HK-2 (cell line): ENCODE results near the gene BANF2.
"Not testable (repeated sequence)": the region's sequence is repeated elsewhere in the genome, so short reads cannot be mapped to it uniquely, and the experiment has no call there.

ENCODE experiments used
- DNase-seq: peaks from one replicate; pipeline ENCODE4 v3.0.0-alpha.2; 2018; ENCODE audit not compliant: unreplicated experiment

Gene BANF2

GRCh38 chr20:17699931-17700351, at the start of gene BANF2:
BANF2 (plus strand) TSS chr20:17699966; CDS start chr20:17725026, 25,060 bp downstream.
- no peak for DNase-seq

- DNase-seq: no peak
Measured at GRCh38 chr20:17650301-17651128, 49.3 kb upstream of the BANF2 start.

- no peak for DNase-seq
Measured at GRCh38 chr20:17651129-17651759, 48.5 kb upstream of the BANF2 start.

GRCh38 chr20:17651760-17652388, 47.9 kb upstream of the BANF2 start:
- no peak for DNase-seq

GRCh38 chr20:17652411-17652810, 47.4 kb upstream of the BANF2 start:
- DNase-seq: no peak

- no peak for DNase-seq
Measured at GRCh38 chr20:17653835-17654648, 45.7 kb upstream of the BANF2 start.

GRCh38 chr20:17654649-17655285, 45.0 kb upstream of the BANF2 start:
- DNase-seq: no peak

- no peak for DNase-seq
Measured at GRCh38 chr20:17655286-17655651, 44.5 kb upstream of the BANF2 start.

- no peak for DNase-seq
Measured at GRCh38 chr20:17655865-17656479, 43.8 kb upstream of the BANF2 start.

- DNase-seq: no peak
Measured at GRCh38 chr20:17657079-17657825, 42.5 kb upstream of the BANF2 start.

GRCh38 chr20:17657898-17658647, 41.7 kb upstream of the BANF2 start:
- no peak for DNase-seq

- no peak for DNase-seq
Measured at GRCh38 chr20:17658648-17658993, 41.1 kb upstream of the BANF2 start.

- not testable (repeated sequence) for DNase-seq
Measured at GRCh38 chr20:17659344-17659743, 40.4 kb upstream of the BANF2 start.

- no peak for DNase-seq
Measured at GRCh38 chr20:17659801-17660200, 40.0 kb upstream of the BANF2 start.

- DNase-seq: no peak
Measured at GRCh38 chr20:17660667-17661066, 39.1 kb upstream of the BANF2 start.

- no peak for DNase-seq
Measured at GRCh38 chr20:17661121-17661744, 38.5 kb upstream of the BANF2 start.

GRCh38 chr20:17662333-17663039, 37.3 kb upstream of the BANF2 start:
- no peak for DNase-seq

GRCh38 chr20:17663040-17663399, 36.7 kb upstream of the BANF2 start:
- no peak for DNase-seq

- DNase-seq: no peak
Measured at GRCh38 chr20:17663486-17663885, 36.3 kb upstream of the BANF2 start.
